ENCODE results near the gene RGL1. TPM values are rescaled to one million over a fixed set of nuclear protein-coding genes. Genes with fewer than 3 reads are reported as not detected.

Gene RGL1
- total RNA-seq, 1 donor from 2014 or later, result 0.26 TPM

DNA sequence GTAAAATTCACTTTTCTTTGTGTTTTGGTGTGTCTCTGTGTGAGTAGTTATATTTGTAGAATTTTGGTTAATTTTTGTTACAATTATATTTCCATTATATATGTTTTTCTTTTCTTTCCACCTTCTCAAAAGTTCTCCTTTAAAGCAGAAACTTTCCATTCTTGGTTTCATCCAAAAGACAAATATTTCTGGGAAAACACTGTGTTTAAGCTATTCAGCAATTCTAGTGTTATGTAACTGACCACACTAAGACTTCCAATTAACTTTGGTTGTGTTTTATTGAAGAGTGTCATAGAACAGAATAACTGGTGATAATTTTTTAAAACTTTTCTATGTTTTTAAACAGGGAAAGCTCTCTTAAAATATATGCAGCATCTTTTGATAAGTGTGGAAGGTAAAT is 13.6 kb upstream of the RGL1 start:
- TF ChIP-seq CTCF (IDR thresholded peaks at IDR 0.05; ENCODE audit: insufficient read depth, low read length, severe bottlenecking), result no peak
- FAIRE-seq (no peak), DNase-seq (ENCODE audit: low read depth) (no peak)
- H3K4me3 ChIP-seq (ENCODE audit: low read depth, low read length), result no peak overlapping the region
- no peaks in the 10 kb centered on the region for H3K36me3 ChIP-seq (ENCODE audit: control insufficient read depth, insufficient read depth, low read length)
- no peaks in the 10 kb centered on the region for H3K27me3 ChIP-seq (ENCODE audit: control insufficient read depth, insufficient read depth, low read length)

DNA sequence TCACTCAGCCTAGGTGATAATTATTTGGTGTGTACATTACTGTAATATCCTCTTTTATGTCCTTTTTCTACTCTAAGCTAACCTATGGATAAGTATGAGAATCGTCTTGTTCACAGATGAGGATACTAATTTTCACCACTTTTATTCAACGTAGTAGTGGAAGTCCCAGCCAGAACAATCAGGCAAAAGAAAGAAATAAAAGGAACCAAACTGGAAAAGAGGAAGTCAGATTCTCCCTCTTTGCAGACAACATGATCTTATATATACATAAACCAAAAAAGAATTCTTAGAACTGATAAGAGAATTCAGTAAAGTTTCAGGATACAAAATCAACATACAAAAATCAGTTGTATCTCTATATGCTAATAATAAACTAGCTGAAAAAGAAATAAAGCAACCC is 12.6 kb upstream of the RGL1 start:
- TF ChIP-seq CTCF (IDR thresholded peaks at IDR 0.05; ENCODE audit: insufficient read depth, low read length, severe bottlenecking), result no peak
- DNase-seq (ENCODE audit: low read depth) (no peak), FAIRE-seq (no peak)
- Histone ChIP-seq H3K27me3 (ENCODE audit: control insufficient read depth, insufficient read depth, low read length) (no peaks in the 10 kb centered on the region), H3K36me3 (ENCODE audit: control insufficient read depth, insufficient read depth, low read length) (no peaks in the 10 kb centered on the region), H3K4me3 (ENCODE audit: low read depth, low read length) (no peak overlapping the region)

DNA sequence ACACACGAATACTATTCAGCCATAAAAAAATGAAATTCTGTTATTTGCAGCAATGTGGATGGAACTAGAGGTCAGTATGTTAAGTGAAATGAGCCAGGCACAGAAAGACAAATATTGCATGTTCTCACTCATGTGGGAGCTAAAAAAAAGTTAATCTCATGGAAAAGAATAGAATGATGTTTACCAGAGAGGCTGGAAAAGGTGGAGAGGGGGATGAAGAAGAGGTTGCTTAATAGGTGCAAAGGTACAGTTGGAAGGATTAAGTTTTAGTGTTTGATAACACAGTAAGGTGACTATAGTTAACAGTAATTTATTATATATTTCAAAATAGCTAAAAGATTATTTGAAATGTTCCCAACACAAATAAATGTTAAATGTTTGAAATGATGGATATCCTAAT is 10.8 kb upstream of the RGL1 start:
- H3K36me3 ChIP-seq (ENCODE audit: control insufficient read depth, insufficient read depth, low read length), result no peaks in the 10 kb centered on the region
- no peaks in the 10 kb centered on the region for H3K27me3 ChIP-seq (ENCODE audit: control insufficient read depth, insufficient read depth, low read length)
- no peak overlapping the region for H3K4me3 ChIP-seq (ENCODE audit: low read depth, low read length)
- TF ChIP-seq CTCF (IDR thresholded peaks at IDR 0.05; ENCODE audit: insufficient read depth, low read length, severe bottlenecking), result no peak
- DNase-seq (ENCODE audit: low read depth) (no peak), FAIRE-seq (no peak)

GRCh38 chr1:183800449-183800848 is 4.5 kb upstream of the RGL1 start:
- FAIRE-seq, result no peak

GRCh38 chr1:183801649-183802048 is 3.3 kb upstream of the RGL1 start:
- Histone ChIP-seq H3K36me3 (ENCODE audit: control insufficient read depth, insufficient read depth, low read length) (no peaks in the 10 kb centered on the region), H3K27me3 (ENCODE audit: control insufficient read depth, insufficient read depth, low read length) (no peaks in the 10 kb centered on the region), H3K4me3 (ENCODE audit: low read depth, low read length) (no peak overlapping the region)
- DNase-seq (ENCODE audit: low read depth) (no peak), FAIRE-seq (no peak)
- TF ChIP-seq CTCF (IDR thresholded peaks at IDR 0.05; ENCODE audit: insufficient read depth, low read length, severe bottlenecking), result no peak

More at GRCh38 chr1:183800449-183800848, 4.5 kb upstream of the RGL1 start:
- peak; percentile 20 for DNase-seq (ENCODE audit: low read depth)
- Histone ChIP-seq H3K27me3 (ENCODE audit: control insufficient read depth, insufficient read depth, low read length) (no peaks in the 10 kb centered on the region), H3K36me3 (ENCODE audit: control insufficient read depth, insufficient read depth, low read length) (no peaks in the 10 kb centered on the region), H3K4me3 (ENCODE audit: low read depth, low read length) (no peak overlapping the region)
- no peak for TF ChIP-seq CTCF (IDR thresholded peaks at IDR 0.05; ENCODE audit: insufficient read depth, low read length, severe bottlenecking)

DNA sequence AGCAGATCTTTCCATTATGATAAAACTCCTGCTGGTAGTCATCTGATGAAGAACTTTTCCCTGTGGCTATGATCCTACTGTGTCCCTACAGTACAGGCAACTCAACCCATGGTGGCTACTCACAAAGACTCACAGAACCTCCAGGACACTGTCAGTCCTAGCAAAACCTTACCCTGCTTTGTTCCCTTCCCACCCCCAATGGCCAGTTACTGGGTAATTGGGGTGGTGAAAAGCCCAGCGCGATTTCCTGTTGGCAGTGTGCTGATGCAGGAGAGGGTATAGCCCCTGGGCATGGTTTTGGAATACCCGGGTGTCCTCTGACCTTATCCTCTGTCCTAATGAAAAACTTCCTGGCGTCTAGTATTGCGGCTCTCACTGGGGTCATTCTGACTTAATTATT is 533 bp upstream of the RGL1 start:
- no peaks in the 10 kb centered on the region for H3K27me3 ChIP-seq (ENCODE audit: control insufficient read depth, insufficient read depth, low read length)
- H3K4me3 ChIP-seq (ENCODE audit: low read depth, low read length), result no peak overlapping the region
- no peaks in the 10 kb centered on the region for H3K36me3 ChIP-seq (ENCODE audit: control insufficient read depth, insufficient read depth, low read length)
- no peak for FAIRE-seq
- DNase-seq (ENCODE audit: low read depth), result no peak
- TF ChIP-seq CTCF (IDR thresholded peaks at IDR 0.05; ENCODE audit: insufficient read depth, low read length, severe bottlenecking), result no peak

Measured in bronchial epithelial cell (primary cell).